NOMO-1 treated with dmso at 0.1 percent for 144 hours (cell line): ENCODE results near the gene GPT2.
"Not testable (repeated sequence)": the region's sequence is repeated elsewhere in the genome, so short reads cannot be mapped to it uniquely, and the experiment has no call there.

Source experiments
- DNase-seq: peaks from one replicate; lab custom pipeline; 2025; ENCODE audit not compliant: unreplicated experiment; lab: John Stamatoyannopoulos, UW

Gene GPT2

GRCh38 chr16:46918905-46919792 is 35.0 kb downstream of the GPT2 start:
- DNase-seq = no peak

- no peak for DNase-seq
Measured at GRCh38 chr16:46920402-46921068, 36.4 kb downstream of the GPT2 start.

GRCh38 chr16:46922239-46922638 is 38.1 kb downstream of the GPT2 start:
- DNase-seq = no peak

GRCh38 chr16:46923513-46924295 is 39.5 kb downstream of the GPT2 start:
- DNase-seq = no peak

- no peak for DNase-seq
Measured at GRCh38 chr16:46924402-46924801, 40.2 kb downstream of the GPT2 start.

- DNase-seq = no peak
Measured at GRCh38 chr16:46926470-46927225, 42.5 kb downstream of the GPT2 start.

- DNase-seq = no peak
Measured at GRCh38 chr16:46927273-46927672, 43.1 kb downstream of the GPT2 start.

- DNase-seq = no peak
Measured at GRCh38 chr16:46928811-46929210, 44.6 kb downstream of the GPT2 start.

- peak; percentile 44 for DNase-seq
Measured at GRCh38 chr16:46929378-46930332, 45.5 kb downstream of the GPT2 start.

- DNase-seq = no peak
Measured at GRCh38 chr16:46930861-46931260, 46.7 kb downstream of the GPT2 start.

- DNase-seq = no peak
Measured at GRCh38 chr16:46932802-46933201, 48.6 kb downstream of the GPT2 start.

GRCh38 chr16:46937536-46937935 is 53.4 kb downstream of the GPT2 start:
- no peak for DNase-seq

GRCh38 chr16:46944713-46945112 is 60.6 kb downstream of the GPT2 start:
- not testable (repeated sequence) for DNase-seq

- DNase-seq = peak; percentile 5
Measured at GRCh38 chr16:46947900-46948547, 63.9 kb downstream of the GPT2 start.

GRCh38 chr16:46948548-46949166 is 64.5 kb downstream of the GPT2 start:
- DNase-seq = no peak

- no peak for DNase-seq
Measured at GRCh38 chr16:46949241-46949892, 65.2 kb downstream of the GPT2 start.

GRCh38 chr16:46950009-46950408 is 65.8 kb downstream of the GPT2 start:
- DNase-seq = no peak

- no peak for DNase-seq
Measured at GRCh38 chr16:46954562-46954961, 70.4 kb downstream of the GPT2 start.
